HUDEP-2 (cell line): Measurements from ENCODE around the gene PER2.
"Not testable (repeated sequence)": the region's sequence is repeated elsewhere in the genome, so short reads cannot be mapped to it uniquely, and the experiment has no call there.

Experiments used
- DNase-seq, 76 experiments: peaks; one replicate each; lab custom pipeline; 2025; ENCODE audit not compliant: unreplicated experiment in 76 of 76; lab: John Stamatoyannopoulos, UW

The PER2 gene

GRCh38 chr2:238313991-238314350, 25.6 kb upstream of the PER2 start:
- no peak for DNase-seq

GRCh38 chr2:238313289-238313990, 25.0 kb upstream of the PER2 start:
- no peak for DNase-seq

GRCh38 chr2:238310721-238311120, 22.3 kb upstream of the PER2 start:
- DNase-seq, result not testable (repeated sequence)

- peak in 4 of 76 experiments; percentile 6 to 18 (median 14) for DNase-seq
Observed at GRCh38 chr2:238308177-238308576, 19.8 kb upstream of the PER2 start.

- DNase-seq, result no peak
Observed at GRCh38 chr2:238306672-238306998, 18.2 kb upstream of the PER2 start.

- DNase-seq, result no peak
Observed at GRCh38 chr2:238305965-238306671, 17.7 kb upstream of the PER2 start.

- peak in 1 of 76 experiments; percentile 3 for DNase-seq
Observed at GRCh38 chr2:238305092-238305862, 16.9 kb upstream of the PER2 start.

GRCh38 chr2:238304116-238304515, 15.7 kb upstream of the PER2 start:
- no peak for DNase-seq

GRCh38 chr2:238302751-238303150, 14.3 kb upstream of the PER2 start:
- DNase-seq, result no peak

GRCh38 chr2:238302087-238302486, 13.7 kb upstream of the PER2 start:
- no peak for DNase-seq

GRCh38 chr2:238299803-238300202, 11.4 kb upstream of the PER2 start:
- DNase-seq, result no peak

- DNase-seq, result no peak
Observed at GRCh38 chr2:238296638-238297457, 8.4 kb upstream of the PER2 start.

- DNase-seq, result no peak
Observed at GRCh38 chr2:238295144-238296112, 7.0 kb upstream of the PER2 start.

GRCh38 chr2:238294393-238295143, 6.2 kb upstream of the PER2 start:
- DNase-seq, result no peak

- no peak for DNase-seq
Observed at GRCh38 chr2:238294046-238294392, 5.6 kb upstream of the PER2 start.

- DNase-seq, result no peak
Observed at GRCh38 chr2:238291550-238292281, 3.3 kb upstream of the PER2 start.

- DNase-seq, result peak in 45 of 76 experiments; percentile 4 to 62 (median 32)
Observed at GRCh38 chr2:238290715-238291549, 2.5 kb upstream of the PER2 start.
